Esophagus muscularis mucosa (tissue), 4 donors: Measurements from ENCODE around the gene BBLN.

Experiments used
- CTCF ChIP-seq, 3 experiments: fragments of 200-600 bp in 2 of 3; fragments of 450-650 bp in 1 of 3; sonication (generic) in 2 of 3; IDR thresholded peaks; one replicate each; pipeline ENCODE4 v1.5.1; 2017 to 2019; ENCODE audit warnings: antibody characterized with exemption in 3 of 3, mild to moderate bottlenecking in 2 of 3, moderate library complexity in 1 of 3
- EP300 ChIP-seq: sonication (generic); formaldehyde crosslinking; IDR thresholded peaks from one replicate; pipeline ENCODE4 v1.6.1; 2017; ENCODE audit warnings: antibody characterized with exemption
- POLR2A ChIP-seq: fragments of 450-650 bp; IDR thresholded peaks from one replicate; pipeline ENCODE4 v1.6.1; 2017; ENCODE audit warnings: antibody characterized with exemption, moderate library complexity, mild to moderate bottlenecking, low read depth
- POLR2AphosphoS5 ChIP-seq, 2 donors: sonication (generic); formaldehyde crosslinking; IDR thresholded peaks; one replicate each; pipeline ENCODE4 v1.6.1; 2017; ENCODE audit warnings: antibody characterized with exemption in 2 of 2

GRCh38 chr9:128193469-128194096, 33.5 kb downstream of the BBLN start:
- no peak for TF ChIP-seq CTCF (IDR thresholded peaks at IDR 0.05)
- TF ChIP-seq POLR2AphosphoS5 (IDR thresholded peaks at IDR 0.05), result no peak
- TF ChIP-seq POLR2A, result no peak
- no peak for TF ChIP-seq EP300
